ENCODE measurements around the gene KIF3C. TPM values are rescaled to one million over a fixed set of nuclear protein-coding genes. Genes with fewer than 3 reads are reported as not detected.
"Not testable (repeated sequence)": the region's sequence is repeated elsewhere in the genome, so short reads cannot be mapped to it uniquely, and the experiment has no call there.

The KIF3C gene
- total RNA-seq, 2 donors from 2014 or later, result 8.7 to 18.8 TPM

- no peak for ATAC-seq (ENCODE audit: insufficient number of reproducible peaks, low FRiP score, low read depth)
- TF ChIP-seq, protein P1, sequence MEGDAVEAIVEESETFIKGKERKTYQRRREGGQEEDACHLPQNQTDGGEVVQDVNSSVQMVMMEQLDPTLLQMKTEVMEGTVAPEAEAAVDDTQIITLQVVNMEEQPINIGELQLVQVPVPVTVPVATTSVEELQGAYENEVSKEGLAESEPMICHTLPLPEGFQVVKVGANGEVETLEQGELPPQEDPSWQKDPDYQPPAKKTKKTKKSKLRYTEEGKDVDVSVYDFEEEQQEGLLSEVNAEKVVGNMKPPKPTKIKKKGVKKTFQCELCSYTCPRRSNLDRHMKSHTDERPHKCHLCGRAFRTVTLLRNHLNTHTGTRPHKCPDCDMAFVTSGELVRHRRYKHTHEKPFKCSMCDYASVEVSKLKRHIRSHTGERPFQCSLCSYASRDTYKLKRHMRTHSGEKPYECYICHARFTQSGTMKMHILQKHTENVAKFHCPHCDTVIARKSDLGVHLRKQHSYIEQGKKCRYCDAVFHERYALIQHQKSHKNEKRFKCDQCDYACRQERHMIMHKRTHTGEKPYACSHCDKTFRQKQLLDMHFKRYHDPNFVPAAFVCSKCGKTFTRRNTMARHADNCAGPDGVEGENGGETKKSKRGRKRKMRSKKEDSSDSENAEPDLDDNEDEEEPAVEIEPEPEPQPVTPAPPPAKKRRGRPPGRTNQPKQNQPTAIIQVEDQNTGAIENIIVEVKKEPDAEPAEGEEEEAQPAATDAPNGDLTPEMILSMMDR (IDR thresholded peaks at IDR 0.05), result no peak
Measured at GRCh38 chr2:25960396-25960795, 21.9 kb downstream of the KIF3C start.

GRCh38 chr2:25958611-25959010 lies 23.7 kb downstream of the KIF3C start:
- not testable (repeated sequence) for DNase-seq (ENCODE audit: low spot score); ATAC-seq (ENCODE audit: insufficient number of reproducible peaks, low FRiP score, low read depth); H3K4me1 ChIP-seq (ENCODE audit: control insufficient read depth in 1 of 2, low read depth in 2 of 2); H3K4me3 ChIP-seq; H3K36me3 ChIP-seq; H3K27me3 ChIP-seq (replicated peaks; ENCODE audit: insufficient read depth); H3K9me3 ChIP-seq; H3K27ac ChIP-seq

More at GRCh38 chr2:25960396-25960795, 21.9 kb downstream of the KIF3C start:
- H3K4me1 ChIP-seq (ENCODE audit: control insufficient read depth in 1 of 2, low read depth in 2 of 2), result no peaks in the 10 kb centered on the region
- no peaks in the 10 kb centered on the region for H3K36me3 ChIP-seq
- no peaks in the 10 kb centered on the region for H3K9me3 ChIP-seq
- H3K27me3 ChIP-seq (replicated peaks; ENCODE audit: insufficient read depth), result no peaks in the 10 kb centered on the region
- DNase-seq (ENCODE audit: low spot score), result no peak
- no peak overlapping the region for H3K4me3 ChIP-seq
- H3K27ac ChIP-seq, result no peak overlapping the region

- ATAC-seq (ENCODE audit: insufficient number of reproducible peaks, low FRiP score, low read depth) (no peak), DNase-seq (ENCODE audit: low spot score) (no peak)
- H3K27me3 ChIP-seq (replicated peaks; ENCODE audit: insufficient read depth), result no peaks in the 10 kb centered on the region
- H3K9me3 ChIP-seq, result no peaks in the 10 kb centered on the region
- TF ChIP-seq, protein P1 (IDR thresholded peaks at IDR 0.05), result no peak
- H3K36me3 ChIP-seq, result no peaks in the 10 kb centered on the region
- H3K4me3 ChIP-seq, result no peak overlapping the region
- H3K27ac ChIP-seq, result no peak overlapping the region
- H3K4me1 ChIP-seq (ENCODE audit: control insufficient read depth in 1 of 2, low read depth in 2 of 2), result no peaks in the 10 kb centered on the region
Measured at GRCh38 chr2:25957743-25958142, 24.6 kb downstream of the KIF3C start.

GRCh38 chr2:25955869-25956535 lies 26.3 kb downstream of the KIF3C start:
- no peak for DNase-seq (ENCODE audit: low spot score)
- no peak overlapping the region for H3K27ac ChIP-seq

DNA sequence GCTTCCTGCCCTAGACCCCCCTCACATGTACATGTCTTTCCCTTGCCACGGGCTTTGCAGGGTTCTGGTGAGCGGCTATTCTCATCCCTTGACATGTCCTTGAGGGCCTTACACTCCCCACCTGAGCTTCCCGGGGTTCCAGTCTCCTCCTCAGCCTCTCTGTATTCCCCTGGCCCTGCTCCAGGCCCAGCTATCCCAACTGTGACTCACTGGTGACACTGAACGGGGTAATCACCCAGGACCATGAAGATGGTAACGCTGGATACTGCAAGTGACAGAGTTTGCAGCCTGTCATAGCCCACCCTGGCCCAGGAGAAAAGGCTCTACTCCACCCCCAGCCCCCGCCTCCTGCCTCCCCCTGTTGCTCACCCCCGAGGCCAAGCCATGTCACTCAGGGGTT lies 27.3 kb downstream of the KIF3C start:
- H3K27ac ChIP-seq, result no peak overlapping the region
- DNase-seq (ENCODE audit: low spot score) (no peak), ATAC-seq (ENCODE audit: insufficient number of reproducible peaks, low FRiP score, low read depth) (no peak)
- no peaks in the 10 kb centered on the region for H3K4me1 ChIP-seq (ENCODE audit: control insufficient read depth in 1 of 2, low read depth in 2 of 2)
- H3K36me3 ChIP-seq, result no peaks in the 10 kb centered on the region
- H3K9me3 ChIP-seq, result no peaks in the 10 kb centered on the region
- TF ChIP-seq, protein P1 (IDR thresholded peaks at IDR 0.05), result no peak
- no peaks in the 10 kb centered on the region for H3K27me3 ChIP-seq (replicated peaks; ENCODE audit: insufficient read depth)
- no peak overlapping the region for H3K4me3 ChIP-seq

More at GRCh38 chr2:25955869-25956535, 26.3 kb downstream of the KIF3C start:
- Histone ChIP-seq H3K9me3 (no peaks in the 10 kb centered on the region), H3K4me3 (no peak overlapping the region), H3K4me1 (ENCODE audit: control insufficient read depth in 1 of 2, low read depth in 2 of 2) (no peaks in the 10 kb centered on the region), H3K27me3 (replicated peaks; ENCODE audit: insufficient read depth) (no peaks in the 10 kb centered on the region), H3K36me3 (no peaks in the 10 kb centered on the region)
- no peak for ATAC-seq (ENCODE audit: insufficient number of reproducible peaks, low FRiP score, low read depth)
- TF ChIP-seq, protein P1 (IDR thresholded peaks at IDR 0.05), result no peak

Data from thoracic aorta (tissue), 2 donors.